Prostate gland (tissue), 2 donors: Measurements from ENCODE around the gene RHBDF2. TPM values are rescaled to one million over a fixed set of nuclear protein-coding genes. Genes with fewer than 3 reads are reported as not detected.

Experiments used
- DNase-seq: peaks from one replicate; pipeline ENCODE4 v3.0.0-alpha.2; 2019; ENCODE audit warnings: low spot score
- H3K27ac ChIP-seq, 2 donors: fragments of 200-600 bp; sonication (generic); 2 replicates each; pipeline ENCODE4 v1.5.1; 2017 to 2019
- H3K27me3 ChIP-seq: fragments of 200-600 bp; sonication (generic); replicated peaks from 2 replicates; pipeline ENCODE4 v1.5.1; 2019; ENCODE audit not compliant: insufficient read depth
- H3K36me3 ChIP-seq, 2 donors: fragments of 200-600 bp; sonication (generic); 1 replicate in 1 of 2; 2 replicates in 1 of 2; pipeline versions ENCODE4 v1.5.1 to v1.8.1; 2017 to 2019
- H3K4me1 ChIP-seq: fragments of 200-600 bp; sonication (generic); replicated peaks from 2 replicates; pipeline ENCODE4 v1.5.1; 2019
- H3K4me3 ChIP-seq, 2 donors: fragments of 200-600 bp; sonication (generic); 2 replicates each; pipeline ENCODE4 v1.5.1; 2017 to 2019
- H3K9me3 ChIP-seq: fragments of 200-600 bp; sonication (generic); 2 replicates; pipeline ENCODE4 v1.5.1; 2017
- POLR2A ChIP-seq: fragments of 450-650 bp; IDR thresholded peaks from one replicate; pipeline ENCODE4 v1.6.1; 2016; ENCODE audit warnings: antibody characterized with exemption, mild to moderate bottlenecking
- POLR2AphosphoS5 ChIP-seq: sonication (generic); formaldehyde crosslinking; IDR thresholded peaks from one replicate; pipeline ENCODE4 v1.6.1; 2017; ENCODE audit warnings: antibody characterized with exemption
- WGBS: methylation state at CpG from one replicate; pipeline ENCODE4 v1.1.5; 2018; 5-methylcytosine and 5-hydroxymethylcytosine counted together
- intact Hi-C: fragments of 100-400 bp; cut with DNase I; formaldehyde crosslinking; loops from one replicate; pipeline ENCODE4 v1.14.2; 2022
- total RNA-seq, 2 donors: library from RNA; depleted of rRNA; stranded (reverse); fragments of >200 nt; gene quantifications; one replicate each; pipeline ENCODE4 v1.1.0, GENCODE V29; 2016
- TF ChIP-seq, protein P1 (sequence below), 4 experiments: fragments of 200-600 bp in 2 of 4; fragments of 450-650 bp in 2 of 4; sonication (generic) in 2 of 4; IDR thresholded peaks; 1 replicate in 3 of 4; 2 replicates in 1 of 4; pipeline ENCODE4 v1.5.1; 2016 to 2019; ENCODE audit warnings: antibody characterized with exemption in 4 of 4, mild to moderate bottlenecking in 2 of 4, moderate library complexity in 2 of 4

RHBDF2 gene
- total RNA-seq, 2 donors from 2014 or later, result 29.9 to 31.1 TPM

GRCh38 chr17:76506408-76507345, 5.5 kb upstream of the RHBDF2 start:
- Histone ChIP-seq H3K36me3 (no peaks in the 10 kb centered on the region), H3K27ac (no peak overlapping the region), H3K27me3 (no peaks in the 10 kb centered on the region), H3K4me3 (no peak overlapping the region), H3K4me1 (no peaks in the 10 kb centered on the region), H3K9me3 (no peaks in the 10 kb centered on the region)
- no peak for TF ChIP-seq POLR2A
- TF ChIP-seq, protein P1, sequence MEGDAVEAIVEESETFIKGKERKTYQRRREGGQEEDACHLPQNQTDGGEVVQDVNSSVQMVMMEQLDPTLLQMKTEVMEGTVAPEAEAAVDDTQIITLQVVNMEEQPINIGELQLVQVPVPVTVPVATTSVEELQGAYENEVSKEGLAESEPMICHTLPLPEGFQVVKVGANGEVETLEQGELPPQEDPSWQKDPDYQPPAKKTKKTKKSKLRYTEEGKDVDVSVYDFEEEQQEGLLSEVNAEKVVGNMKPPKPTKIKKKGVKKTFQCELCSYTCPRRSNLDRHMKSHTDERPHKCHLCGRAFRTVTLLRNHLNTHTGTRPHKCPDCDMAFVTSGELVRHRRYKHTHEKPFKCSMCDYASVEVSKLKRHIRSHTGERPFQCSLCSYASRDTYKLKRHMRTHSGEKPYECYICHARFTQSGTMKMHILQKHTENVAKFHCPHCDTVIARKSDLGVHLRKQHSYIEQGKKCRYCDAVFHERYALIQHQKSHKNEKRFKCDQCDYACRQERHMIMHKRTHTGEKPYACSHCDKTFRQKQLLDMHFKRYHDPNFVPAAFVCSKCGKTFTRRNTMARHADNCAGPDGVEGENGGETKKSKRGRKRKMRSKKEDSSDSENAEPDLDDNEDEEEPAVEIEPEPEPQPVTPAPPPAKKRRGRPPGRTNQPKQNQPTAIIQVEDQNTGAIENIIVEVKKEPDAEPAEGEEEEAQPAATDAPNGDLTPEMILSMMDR (IDR thresholded peaks at IDR 0.05), result peak; percentile 88 to 98 (median 96)
- TF ChIP-seq POLR2AphosphoS5, result peak; percentile 48
- intact Hi-C loops, result loop anchor here (2.0 to 5.0 kb wide), 3 partner anchors 40 to 204 kb away; partner anchors contain the start of gene AANAT
- 31% methylated on average over 24 of the region's 24 CpGs for WGBS
- DNase-seq, result peak; percentile 75

- H3K4me3 ChIP-seq, result no peak overlapping the region
- no peaks in the 10 kb centered on the region for H3K36me3 ChIP-seq
- 64% methylated on average over 7 of the region's 7 CpGs for WGBS
- DNase-seq, result no peak
- no peaks in the 10 kb centered on the region for H3K27me3 ChIP-seq
- H3K4me1 ChIP-seq, result no peaks in the 10 kb centered on the region
- intact Hi-C loops, result no loop called here
- TF ChIP-seq POLR2A (no peak), POLR2AphosphoS5 (no peak)
- TF ChIP-seq, protein P1 (IDR thresholded peaks at IDR 0.05), result no peak
- H3K27ac ChIP-seq, result no peak overlapping the region
- H3K9me3 ChIP-seq, result no peaks in the 10 kb centered on the region
Measured at GRCh38 chr17:76504117-76504516, 2.9 kb upstream of the RHBDF2 start.

DNA sequence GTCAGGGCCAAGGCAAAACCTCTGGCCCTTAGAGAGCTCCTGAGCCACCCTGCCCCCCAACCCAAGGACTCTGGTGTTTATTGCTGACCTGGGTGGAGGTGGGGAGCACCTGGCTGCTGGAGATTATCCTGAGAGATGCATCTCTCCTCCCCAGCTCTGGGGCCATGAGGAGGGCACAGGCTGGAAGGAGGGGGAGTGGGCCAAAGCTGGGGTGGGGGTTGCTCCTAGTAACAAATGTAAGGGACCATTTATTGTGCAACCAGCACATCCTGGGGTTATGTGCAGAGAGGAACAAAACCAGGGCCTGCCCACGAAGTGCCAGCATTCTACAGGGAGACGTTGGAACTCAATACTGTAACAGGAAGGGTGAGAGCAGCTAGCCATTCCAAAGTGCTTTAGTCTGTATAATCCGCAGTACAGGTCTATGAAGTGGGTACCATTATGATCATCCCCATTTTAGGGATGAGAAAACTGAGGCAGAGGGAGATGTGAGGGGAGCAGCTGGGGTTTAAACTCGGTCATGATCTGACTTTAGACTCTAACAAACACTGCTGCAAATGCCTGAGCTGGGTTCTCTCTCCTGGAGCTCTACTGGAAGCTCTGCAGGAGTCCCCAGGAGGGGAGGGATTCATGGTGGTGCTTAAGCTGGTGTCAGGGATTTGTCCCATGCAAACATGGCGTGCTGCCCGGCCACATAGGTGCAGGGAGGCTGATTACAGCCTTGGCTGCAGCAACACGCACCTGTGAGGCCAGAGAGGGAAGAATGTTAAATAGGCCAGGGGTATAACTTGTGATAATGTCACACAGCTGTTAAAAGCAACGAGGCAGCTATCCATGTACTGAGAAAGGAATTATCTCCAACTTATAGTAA, 1.4 kb upstream of the RHBDF2 start:
- Histone ChIP-seq H3K4me3 (no peak overlapping the region), H3K4me1 (peaks cover 8% of the 10 kb centered on the region), H3K9me3 (no peaks in the 10 kb centered on the region), H3K36me3 (no peaks in the 10 kb centered on the region), H3K27ac (no peak overlapping the region), H3K27me3 (no peaks in the 10 kb centered on the region)
- intact Hi-C loops, result no loop called here
- no peak for DNase-seq
- WGBS, result 77% methylated on average over 8 of the region's 8 CpGs
- TF ChIP-seq POLR2AphosphoS5 (no peak), POLR2A (no peak)
- TF ChIP-seq, protein P1 (IDR thresholded peaks at IDR 0.05), result no peak

DNA sequence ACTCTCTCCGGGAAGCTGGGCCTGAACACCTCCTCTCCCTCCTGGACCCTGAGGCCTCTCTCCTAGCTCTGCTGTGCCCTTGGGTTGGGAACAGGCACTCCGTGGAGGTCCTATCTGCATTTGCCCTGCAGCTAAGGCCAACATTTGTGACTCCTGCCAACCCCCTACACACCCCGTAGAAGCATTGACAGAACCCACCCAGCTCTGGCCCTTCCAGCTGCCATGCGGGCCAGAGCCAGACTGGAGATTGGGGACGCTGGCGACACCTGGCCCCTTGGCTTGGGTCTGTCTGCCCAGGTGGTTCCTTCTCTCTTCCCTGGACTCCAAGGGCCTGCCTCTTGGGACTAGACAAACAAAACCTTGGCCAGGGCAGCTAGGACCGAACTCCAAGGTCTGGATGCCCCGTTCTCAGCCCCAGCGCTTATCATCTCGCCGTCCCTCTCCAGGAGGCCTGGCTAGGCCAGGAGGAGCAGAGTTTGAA, 644 bp upstream of the RHBDF2 start:
- Histone ChIP-seq H3K27ac (peak overlapping the region; percentile 73 to 76), H3K4me1 (peaks cover 8% of the 10 kb centered on the region), H3K27me3 (no peaks in the 10 kb centered on the region), H3K9me3 (no peaks in the 10 kb centered on the region), H3K4me3 (peak overlapping the region; percentile 56 to 65), H3K36me3 (no peaks in the 10 kb centered on the region)
- no peak for DNase-seq
- intact Hi-C loops, result no loop called here
- no peak for TF ChIP-seq POLR2AphosphoS5
- no peak for TF ChIP-seq POLR2A
- TF ChIP-seq, protein P1 (IDR thresholded peaks at IDR 0.05), result no peak
- WGBS, result 79% methylated on average over 11 of the region's 11 CpGs
